Tibial nerve (tissue), 4 donors: ENCODE results near the gene KCNK7. TPM values are rescaled to one million over a fixed set of nuclear protein-coding genes. Genes with fewer than 3 reads are reported as not detected.

ENCODE experiments used
- DNase-seq, 2 donors: peaks; one replicate each; pipeline ENCODE4 v3.0.0-alpha.2; 2019; ENCODE audit warnings: low spot score in 2 of 2
- H3K27ac ChIP-seq, 4 donors: fragments of 200-600 bp; sonication (generic) in 3 of 4; one replicate each; pipeline ENCODE4 v1.5.1; 2017 to 2019; ENCODE audit warnings: mild to moderate bottlenecking in 1 of 4
- H3K27me3 ChIP-seq, 2 donors: fragments of 200-600 bp; sonication (generic) in 1 of 2; one replicate each; pipeline versions ENCODE4 v1.5.1 to v1.6.0; 2017 to 2019
- H3K36me3 ChIP-seq, 3 donors: fragments of 200-600 bp; sonication (generic); one replicate each; pipeline ENCODE4 v1.5.1; 2018 to 2019
- H3K4me1 ChIP-seq, 4 donors: fragments of 200-600 bp; sonication (generic) in 3 of 4; one replicate each; pipeline ENCODE4 v1.5.1; 2017 to 2019
- H3K4me3 ChIP-seq, 4 donors: fragments of 200-600 bp; sonication (generic) in 3 of 4; one replicate each; pipeline ENCODE4 v1.5.1; 2017 to 2019; ENCODE audit warnings: mild to moderate bottlenecking in 1 of 4, moderate library complexity in 1 of 4
- H3K9me3 ChIP-seq, 4 donors: fragments of 200-600 bp; sonication (generic) in 3 of 4; one replicate each; pipeline ENCODE4 v1.5.1; 2017 to 2019
- EP300 ChIP-seq, 2 donors: sonication (generic); formaldehyde crosslinking; IDR thresholded peaks; one replicate each; pipeline ENCODE4 v1.6.1; 2017; ENCODE audit warnings: antibody characterized with exemption in 2 of 2, mild to moderate bottlenecking in 1 of 2
- POLR2A ChIP-seq, 2 donors: fragments of 450-650 bp; IDR thresholded peaks; one replicate each; pipeline ENCODE4 v1.6.1; 2017; ENCODE audit warnings: antibody characterized with exemption in 2 of 2, mild to moderate bottlenecking in 2 of 2, moderate library complexity in 2 of 2
- WGBS, 2 donors: methylation state at CpG; one replicate each; pipeline ENCODE4 v1.1.5; 2018; 5-methylcytosine and 5-hydroxymethylcytosine counted together
- total RNA-seq, 4 donors: library from RNA; depleted of rRNA; stranded (reverse); fragments of >200 nt; gene quantifications; one replicate each; pipeline ENCODE4 v1.1.0, GENCODE V29; 2016
- TF ChIP-seq, protein P1 (sequence below), 5 experiments: fragments of 200-600 bp in 3 of 5; fragments of 450-650 bp in 2 of 5; sonication (generic) in 3 of 5; IDR thresholded peaks; one replicate each; pipeline ENCODE4 v1.5.1; 2016 to 2019; ENCODE audit warnings: antibody characterized with exemption in 5 of 5, mild to moderate bottlenecking in 3 of 5, moderate library complexity in 2 of 5

KCNK7 gene
- total RNA-seq, 4 donors from 2014 or later, result 0.63 to 3.3 (median 1.2) TPM; not detected in 1

DNA sequence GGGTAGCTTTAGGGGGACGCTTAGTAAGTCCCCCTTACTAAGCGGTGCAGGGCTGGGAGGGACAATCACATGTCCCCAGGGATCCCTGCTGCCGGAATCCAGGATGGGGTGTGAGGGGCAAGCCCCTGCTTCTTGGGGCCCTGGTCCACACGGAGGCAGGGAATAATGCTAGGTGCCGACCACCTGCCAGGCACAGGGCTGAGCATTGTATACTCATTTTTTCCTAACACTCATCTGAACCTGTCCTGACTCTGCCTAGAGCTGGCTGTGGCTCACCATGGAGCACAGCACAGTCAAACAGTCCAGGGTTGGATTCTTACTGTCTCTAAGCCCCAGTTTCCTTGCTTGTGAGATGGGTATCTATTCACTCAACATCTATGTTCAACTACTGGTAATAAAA is 36.1 kb downstream of the KCNK7 start:
- H3K27ac ChIP-seq, result peak overlapping the region; percentile 95 to 98 (median 98)
- H3K27me3 ChIP-seq, result no peaks in the 10 kb centered on the region
- 63 to 65% methylated on average over 5 of the region's 5 CpGs for WGBS, 2 donors
- H3K4me1 ChIP-seq, result peaks cover 0 to 59% (median 53%) of the 10 kb centered on the region in 4 donors
- DNase-seq, result no peak
- H3K4me3 ChIP-seq, result no peak overlapping the region
- H3K9me3 ChIP-seq, result no peaks in the 10 kb centered on the region
- H3K36me3 ChIP-seq, result no peaks in the 10 kb centered on the region
- TF ChIP-seq EP300 (IDR thresholded peaks at IDR 0.05) (no peak), POLR2A (IDR thresholded peaks at IDR 0.05) (no peak)
- TF ChIP-seq, protein P1, sequence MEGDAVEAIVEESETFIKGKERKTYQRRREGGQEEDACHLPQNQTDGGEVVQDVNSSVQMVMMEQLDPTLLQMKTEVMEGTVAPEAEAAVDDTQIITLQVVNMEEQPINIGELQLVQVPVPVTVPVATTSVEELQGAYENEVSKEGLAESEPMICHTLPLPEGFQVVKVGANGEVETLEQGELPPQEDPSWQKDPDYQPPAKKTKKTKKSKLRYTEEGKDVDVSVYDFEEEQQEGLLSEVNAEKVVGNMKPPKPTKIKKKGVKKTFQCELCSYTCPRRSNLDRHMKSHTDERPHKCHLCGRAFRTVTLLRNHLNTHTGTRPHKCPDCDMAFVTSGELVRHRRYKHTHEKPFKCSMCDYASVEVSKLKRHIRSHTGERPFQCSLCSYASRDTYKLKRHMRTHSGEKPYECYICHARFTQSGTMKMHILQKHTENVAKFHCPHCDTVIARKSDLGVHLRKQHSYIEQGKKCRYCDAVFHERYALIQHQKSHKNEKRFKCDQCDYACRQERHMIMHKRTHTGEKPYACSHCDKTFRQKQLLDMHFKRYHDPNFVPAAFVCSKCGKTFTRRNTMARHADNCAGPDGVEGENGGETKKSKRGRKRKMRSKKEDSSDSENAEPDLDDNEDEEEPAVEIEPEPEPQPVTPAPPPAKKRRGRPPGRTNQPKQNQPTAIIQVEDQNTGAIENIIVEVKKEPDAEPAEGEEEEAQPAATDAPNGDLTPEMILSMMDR (IDR thresholded peaks at IDR 0.05), result no peak

DNA sequence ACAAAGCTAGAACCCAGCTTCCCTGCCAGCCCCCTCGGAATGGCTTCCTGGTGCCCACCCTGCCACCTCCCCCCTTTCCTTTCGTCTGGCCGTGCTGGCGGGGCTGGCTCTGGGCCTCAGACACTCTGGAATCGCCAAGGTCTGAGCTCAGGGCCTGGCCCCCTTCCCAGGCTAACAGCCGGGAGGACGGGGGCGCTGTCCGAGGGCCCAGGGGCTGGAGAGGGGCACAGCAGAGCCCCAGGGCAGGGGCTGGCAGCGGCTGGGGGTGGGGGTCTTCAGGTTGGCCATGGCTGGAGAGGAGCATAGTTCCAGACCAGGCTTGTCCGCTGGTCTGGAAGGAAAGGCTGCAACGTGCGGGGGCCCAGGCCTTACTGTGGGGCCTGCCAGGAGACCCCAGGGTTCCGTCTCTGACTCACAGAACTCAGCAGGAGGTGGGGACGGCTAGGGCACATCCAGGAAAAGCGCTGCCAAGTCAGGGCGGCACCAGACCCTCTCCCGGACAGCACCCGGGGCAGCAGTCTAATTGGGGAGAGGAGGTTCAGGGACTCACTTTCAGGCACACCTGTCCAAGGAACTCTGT is 36.6 kb downstream of the KCNK7 start:
- Histone ChIP-seq H3K27me3 (no peaks in the 10 kb centered on the region), H3K9me3 (no peaks in the 10 kb centered on the region), H3K36me3 (peaks cover 0 to 2% (median 0%) of the 10 kb centered on the region in 3 donors), H3K4me1 (peaks cover 0 to 64% (median 57%) of the 10 kb centered on the region in 4 donors), H3K27ac (peak overlapping the region; percentile 95 to 98 (median 98)), H3K4me3 (peak overlapping the region; percentile 55 to 64 (median 60))
- DNase-seq, result no peak
- TF ChIP-seq POLR2A (IDR thresholded peaks at IDR 0.05) (no peak), EP300 (IDR thresholded peaks at IDR 0.05) (peak in 1 of 2 donors; percentile 23)
- WGBS, 2 donors, result 16 to 27% methylated on average over 7 to 11 of the region's 19 CpGs

DNA sequence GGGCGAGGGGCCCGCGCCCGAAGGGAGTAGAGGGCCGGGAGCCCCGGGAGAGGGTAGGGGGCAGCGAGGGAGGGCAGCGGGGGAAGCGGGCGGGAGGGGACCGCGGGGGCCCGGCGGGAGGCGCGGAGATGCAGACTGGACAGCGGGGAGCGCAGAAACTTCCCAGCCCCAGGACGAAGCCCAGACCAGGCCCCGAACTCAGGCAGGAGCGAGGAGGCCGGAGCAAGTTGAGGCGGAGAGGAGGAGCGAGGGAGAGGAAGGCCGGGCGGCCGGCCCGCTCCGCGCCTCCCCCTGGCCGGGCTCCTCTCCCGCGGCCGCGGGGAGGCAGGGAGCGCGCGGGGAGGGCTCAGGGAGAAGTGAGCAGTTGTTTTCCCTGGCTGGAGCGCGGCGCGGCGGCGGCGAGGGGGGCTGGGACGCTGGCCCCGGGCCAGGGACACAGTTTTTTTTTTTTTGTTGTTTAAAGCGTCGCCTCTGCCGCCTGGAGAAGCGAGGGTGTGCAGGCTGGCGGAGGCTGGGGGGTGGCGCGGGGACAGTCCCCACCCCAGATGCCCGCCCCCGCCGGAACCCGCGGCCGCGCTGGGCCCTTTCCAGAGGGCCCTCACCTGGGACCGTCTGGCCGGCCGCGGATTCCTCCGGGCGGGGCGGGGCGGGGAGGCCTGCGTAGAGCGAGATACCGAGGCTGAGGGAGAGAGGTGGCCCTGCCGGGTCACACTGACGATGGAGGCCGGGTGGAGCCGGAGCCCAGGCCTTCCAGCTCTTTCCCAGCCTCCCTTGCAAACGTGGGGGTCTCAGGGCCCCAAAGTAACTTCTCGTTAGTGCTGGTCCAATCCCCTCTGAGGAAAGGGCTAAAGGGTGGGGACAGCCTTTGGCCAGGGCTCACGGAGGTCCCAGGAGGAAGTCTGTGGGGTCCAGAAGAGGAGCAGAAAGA is 37.3 kb downstream of the KCNK7 start, which contains the start of gene LTBP3:
LTBP3 (minus strand) TSS at position 358 of the 928 bp plus-strand sequence. CDS start 400 bp downstream, outside the sequence.
- H3K9me3 ChIP-seq, result no peaks in the 10 kb centered on the region
- WGBS, 2 donors, result 1% methylated on average over 68 of the region's 79 CpGs
- DNase-seq, result peak; percentile 70 to 80
- peaks cover 0 to 72% (median 64%) of the 10 kb centered on the region in 4 donors for H3K4me1 ChIP-seq
- TF ChIP-seq POLR2A (IDR thresholded peaks at IDR 0.05) (peak in 1 of 2 donors; percentile 39), EP300 (IDR thresholded peaks at IDR 0.05) (peak; percentile 25 to 82)
- TF ChIP-seq, protein P1 (IDR thresholded peaks at IDR 0.05), result peak in 1 of 5 experiments; percentile 28
- H3K36me3 ChIP-seq, result peaks cover 0 to 10% (median 0%) of the 10 kb centered on the region in 3 donors
- H3K27me3 ChIP-seq, result no peaks in the 10 kb centered on the region
- H3K4me3 ChIP-seq, result peak within 1 kb of the TSS; percentile 55 to 64 (median 60)
- H3K27ac ChIP-seq, result peak within 1 kb of the TSS; percentile 95 to 98 (median 98)

DNA sequence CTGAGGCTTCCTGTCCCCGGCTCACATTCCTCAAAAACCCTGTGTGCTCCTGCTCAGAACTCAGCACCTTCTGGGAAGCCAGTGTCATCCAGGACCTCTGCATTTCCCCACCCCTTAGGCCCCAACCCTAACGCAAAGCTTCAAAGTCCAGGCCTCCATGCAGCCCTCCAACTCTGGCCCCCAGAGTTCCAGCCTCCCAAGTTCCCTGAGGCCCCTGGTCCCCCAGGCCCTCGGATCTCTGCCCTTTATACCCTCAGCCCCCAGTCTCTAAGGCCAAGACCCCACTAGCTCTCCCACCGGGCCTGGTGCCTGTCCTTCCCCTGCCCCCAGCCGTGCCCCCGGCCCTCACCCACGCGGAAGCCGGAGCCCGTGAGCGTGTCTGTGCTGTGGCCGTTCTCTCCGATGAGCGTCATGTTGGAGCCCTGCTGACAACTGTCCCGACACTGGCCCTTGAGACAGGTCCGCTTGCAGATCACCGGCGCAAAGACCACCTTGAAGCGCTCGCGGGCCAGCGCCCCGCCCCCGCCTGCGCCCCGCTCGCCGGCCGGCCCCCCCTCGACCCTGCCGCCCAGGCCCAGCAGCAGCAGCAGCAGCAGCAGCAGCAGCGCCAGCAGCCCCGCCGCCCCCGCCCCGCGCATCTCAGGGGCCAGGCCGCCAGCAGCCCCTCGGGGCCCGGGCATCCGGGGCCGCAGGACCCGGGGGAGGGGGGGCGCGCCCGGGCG is 38.2 kb downstream of the KCNK7 start:
- H3K4me1 ChIP-seq, result peaks cover 0 to 80% (median 68%) of the 10 kb centered on the region in 4 donors
- no peak for DNase-seq
- H3K4me3 ChIP-seq, result peak overlapping the region; percentile 55 to 64 (median 60)
- no peak for TF ChIP-seq EP300 (IDR thresholded peaks at IDR 0.05)
- TF ChIP-seq POLR2A (IDR thresholded peaks at IDR 0.05), result no peak
- TF ChIP-seq, protein P1 (IDR thresholded peaks at IDR 0.05), result no peak
- H3K9me3 ChIP-seq, result no peaks in the 10 kb centered on the region
- no peaks in the 10 kb centered on the region for H3K27me3 ChIP-seq
- 1 to 11% methylated on average over 21 to 23 of the region's 47 CpGs for WGBS, 2 donors
- peaks cover 0 to 18% (median 0%) of the 10 kb centered on the region in 3 donors for H3K36me3 ChIP-seq
- H3K27ac ChIP-seq, result peak overlapping the region; percentile 95 to 98 (median 98)
